ENCODE data around the gene LTBP1. TPM values are rescaled to one million over a fixed set of nuclear protein-coding genes. Genes with fewer than 3 reads are reported as not detected.

Gene LTBP1
- total and polyA plus RNA-seq, 2 of the 13 experiments (the other 11 are each of a cell fraction or from before 2014, with no cell fraction given) = 0.12 to 0.22 TPM

- TF ChIP-seq ZNF317 (CRISPR knock-in tag; IDR thresholded peaks at IDR 0.05) (no peak), U2AF2 (IDR thresholded peaks at IDR 0.05; ENCODE audit: low read depth, low read length) (no peak), FOXK1 (CRISPR knock-in tag; IDR thresholded peaks at IDR 0.05; ENCODE audit: borderline replicate concordance, low read depth) (no peak), ZNF143 (CRISPR knock-in tag; IDR thresholded peaks at IDR 0.05) (no peak), BRF2 (CRISPR knock-in tag; IDR thresholded peaks at IDR 0.05) (no peak), MEIS2 (CRISPR knock-in tag; IDR thresholded peaks at IDR 0.05) (no peak), ZBTB2 (CRISPR knock-in tag; IDR thresholded peaks at IDR 0.05; ENCODE audit: low read depth) (no peak), XBP1 (CRISPR knock-in tag; IDR thresholded peaks at IDR 0.05) (no peak), ZNF605 (CRISPR knock-in tag; IDR thresholded peaks at IDR 0.05) (no peak), NFE2 (CRISPR knock-in tag; IDR thresholded peaks at IDR 0.05) (no peak), ZNF510 (CRISPR knock-in tag; IDR thresholded peaks at IDR 0.05; ENCODE audit: low read depth) (no peak), EZH2 (conservative IDR thresholded peaks at IDR 0.05; ENCODE audit: low read depth, low read length) (peak; percentile 65; the same call in 1 of the 2 replicates), ZNF597 (CRISPR knock-in tag; IDR thresholded peaks at IDR 0.05) (no peak), TBX3 (IDR thresholded peaks at IDR 0.05; ENCODE audit: borderline replicate concordance) (no peak), RAD51 (IDR thresholded peaks at IDR 0.05; ENCODE audit: borderline replicate concordance) (no peak), AGO1 (IDR thresholded peaks at IDR 0.05; ENCODE audit: low read depth, low read length, poor library complexity, severe bottlenecking) (no peak), CREM (IDR thresholded peaks at IDR 0.05) (no peak), CREM (CRISPR knock-in tag; IDR thresholded peaks at IDR 0.05) (no peak), RAD21 (CRISPR knock-in tag; IDR thresholded peaks at IDR 0.05) (peak; percentile 84), MBD4 (IDR thresholded peaks at IDR 0.05; ENCODE audit: borderline replicate concordance, low read length) (no peak), ZBTB26 (CRISPR knock-in tag; IDR thresholded peaks at IDR 0.05; ENCODE audit: borderline replicate concordance) (no peak), SKIL (CRISPR knock-in tag; IDR thresholded peaks at IDR 0.05; ENCODE audit: borderline replicate concordance) (no peak)
Measured at GRCh38 chr2:32946314-32947075, at the start of gene LTBP1 (continued).

Measured in HepG2 (cell line).